K562 (cell line): Measurements from ENCODE around the gene PMPCB. TPM values are rescaled to one million over a fixed set of nuclear protein-coding genes. Genes with fewer than 3 reads are reported as not detected.
A peak's percentile ranks its signal among the peaks of the same experiment; 100 is the strongest.

Experiments used
- CSDE1 ChIP-seq, 2 experiments: fragments of 450-650 bp; IDR thresholded peaks; 2 replicates each; pipeline ENCODE4 v1.6.1; 2016; ENCODE audit warnings: mild to moderate bottlenecking in 1 of 2
- DDX20 ChIP-seq: fragments of 450-650 bp; IDR thresholded peaks from 2 replicates; pipeline ENCODE4 v1.6.1; 2016; ENCODE audit warnings: missing genetic modification characterization, low read depth, mild to moderate bottlenecking, missing compliant biosample characterization, moderate library complexity
- DIDO1 ChIP-seq: fragments of 450-650 bp; IDR thresholded peaks from 2 replicates; pipeline ENCODE4 v1.6.1; 2016; ENCODE audit warnings: low read depth, missing biosample characterization, missing genetic modification characterization
- FOXK2 ChIP-seq, 2 experiments: fragments of 450-650 bp; IDR thresholded peaks in 1 of 2; conservative IDR thresholded peaks in 1 of 2; 2 replicates each; pipeline ENCODE4 v1.6.1; 2016; ENCODE audit warnings: low read depth in 2 of 2, mild to moderate bottlenecking in 1 of 2
- HIVEP1 ChIP-seq: fragments of 250-450 bp; sonication (Bioruptor Pico); IDR thresholded peaks from 2 replicates; pipeline ENCODE4 v1.4.0; 2020; ENCODE audit warnings: mild to moderate bottlenecking
- MYBL2 ChIP-seq, 2 experiments: fragments of 450-650 bp in 1 of 2; sonication (generic) in 1 of 2; formaldehyde crosslinking in 1 of 2; IDR thresholded peaks; 2 replicates each; pipeline versions ENCODE4 v1.6.1 to v1.8.1; 2017 to 2022; ENCODE audit warnings: borderline replicate concordance in 1 of 2, inconsistent platforms in 1 of 2, low read depth in 1 of 2, mild to moderate bottlenecking in 1 of 2, missing genetic modification reagents in 1 of 2, moderate library complexity in 1 of 2
- NCOA2 ChIP-seq, 2 experiments: fragments of 450-650 bp; IDR thresholded peaks; 2 replicates each; pipeline ENCODE4 v1.6.1; 2018; ENCODE audit warnings: mild to moderate bottlenecking in 2 of 2, moderate library complexity in 1 of 2; ENCODE audit not compliant: partially characterized antibody in 2 of 2
- NCOR1 ChIP-seq: fragments of 450-650 bp; IDR thresholded peaks from 2 replicates; pipeline ENCODE4 v1.6.1; 2016; ENCODE audit warnings: mild to moderate bottlenecking, moderate library complexity
- NFRKB ChIP-seq: fragments of 450-650 bp; IDR thresholded peaks from 2 replicates; pipeline ENCODE4 v1.6.1; 2016; ENCODE audit warnings: low read depth
- PHB ChIP-seq: fragments of 250-450 bp; sonication (Bioruptor Pico); IDR thresholded peaks from 2 replicates; pipeline ENCODE4 v1.5.0; 2021
- POLR3G ChIP-seq: IDR thresholded peaks from 2 replicates; pipeline ENCODE4 v1.6.1; 2011; ENCODE audit not compliant: insufficient read length, insufficient replicate concordance; ENCODE audit errors: extremely low read depth
- SNIP1 ChIP-seq: fragments of 450-650 bp; IDR thresholded peaks from 2 replicates; pipeline ENCODE4 v1.7.1; 2017; ENCODE audit warnings: low read depth, mild to moderate bottlenecking
- TFAM ChIP-seq: fragments of 250-450 bp; sonication (Bioruptor Pico); conservative IDR thresholded peaks from 2 replicates; pipeline ENCODE4 v1.5.0; 2021; ENCODE audit warnings: mild to moderate bottlenecking, moderate library complexity
- TRIM28 ChIP-seq: fragments of 450-650 bp; IDR thresholded peaks from 2 replicates; pipeline ENCODE4 v1.6.1; 2017
- ZFP36 ChIP-seq: fragments of 150-350 bp; IDR thresholded peaks from 2 replicates; pipeline ENCODE4 v1.6.1; 2018; ENCODE audit warnings: low read length, low read depth; ENCODE audit not compliant: partially characterized antibody
- ZNF133 ChIP-seq: fragments of 250-450 bp; sonication (Bioruptor Pico); IDR thresholded peaks from 2 replicates; pipeline ENCODE4 v1.4.0; 2020; ENCODE audit warnings: mild to moderate bottlenecking
- ZNF184 ChIP-seq: sonication (generic); formaldehyde crosslinking; IDR thresholded peaks from 2 replicates; pipeline ENCODE4 v1.5.0; 2020; ENCODE audit warnings: missing genetic modification reagents
- ZNF239 ChIP-seq: fragments of 250-450 bp; sonication (Bioruptor Pico); IDR thresholded peaks from 2 replicates; pipeline ENCODE4 v1.4.0; 2020; ENCODE audit warnings: mild to moderate bottlenecking
- ZNF311 ChIP-seq: fragments of 250-450 bp; sonication (Bioruptor Pico); IDR thresholded peaks from 2 replicates; pipeline ENCODE4 v1.4.0; 2020; ENCODE audit warnings: mild to moderate bottlenecking, moderate library complexity
- ZNF644 ChIP-seq: fragments of 200-800 bp; sonication (Bioruptor generic); IDR thresholded peaks from 2 replicates; pipeline ENCODE4 v1.6.1; 2016; ENCODE audit warnings: low read depth, missing genetic modification characterization, missing compliant biosample characterization
- ZNF79 ChIP-seq: fragments of 250-450 bp; sonication (Bioruptor Pico); IDR thresholded peaks from 2 replicates; pipeline ENCODE4 v1.4.0; 2020; ENCODE audit warnings: low read depth, mild to moderate bottlenecking, moderate library complexity
- polyA plus RNA-seq, 8 experiments: library from polyadenylated mRNA; depleted of rRNA in 4 of 8; stranded (reverse) in 5 of 8; unstranded in 3 of 8; fragments of >200 nt; fragmentation: Nextera tagmentation in 2 of 8; fragmentation: Illumina TruSeq in 1 of 8; extraction: Ambion mirVana in 2 of 8; extraction: Trizol in 1 of 8; gene quantifications; 2 replicates each; pipeline versions ENCODE4 v1.2.1 to v1.2.3, GENCODE V29; 2011 to 2014; ENCODE audit warnings: inconsistent platforms in 1 of 8, missing spikeins in 1 of 8
- total RNA-seq, 7 experiments: library from RNA; depleted of rRNA in 6 of 7; stranded (reverse); fragments of >200 nt in 6 of 7; fragmentation: Illumina TruSeq in 2 of 7; extraction: Trizol in 2 of 7; gene quantifications; 2 replicates each; pipeline versions ENCODE4 v1.2.1 to v1.2.3, GENCODE V29; 2011 to 2021; ENCODE audit warnings: low replicate concordance in 1 of 7
- TF ChIP-seq, protein P1 (sequence below): fragments of 450-650 bp; formaldehyde crosslinking; IDR thresholded peaks from 2 replicates; pipeline ENCODE4 v1.4.0; 2020; ENCODE audit warnings: mild to moderate bottlenecking, moderate library complexity
- TF ChIP-seq, protein P2 (sequence below): sonication (generic); formaldehyde crosslinking; IDR thresholded peaks from 2 replicates; pipeline ENCODE4 v1.5.0; 2020; ENCODE audit warnings: missing genetic modification reagents
- TF ChIP-seq, protein P3 (sequence below): fragments of 450-650 bp; IDR thresholded peaks from 2 replicates; pipeline ENCODE4 v1.6.1; 2016; ENCODE audit warnings: antibody characterized with exemption
- TF ChIP-seq, protein P4 (sequence below): fragments of 450-650 bp; formaldehyde crosslinking; IDR thresholded peaks from 2 replicates; pipeline ENCODE4 v1.4.0; 2022; ENCODE audit warnings: mild to moderate bottlenecking, moderate library complexity

PMPCB gene
- total and polyA plus RNA-seq, 9 of the 15 experiments (the other 6 are each of a cell fraction or from before 2014, with no cell fraction given): 61.2 to 209 (median 105) TPM

DNA sequence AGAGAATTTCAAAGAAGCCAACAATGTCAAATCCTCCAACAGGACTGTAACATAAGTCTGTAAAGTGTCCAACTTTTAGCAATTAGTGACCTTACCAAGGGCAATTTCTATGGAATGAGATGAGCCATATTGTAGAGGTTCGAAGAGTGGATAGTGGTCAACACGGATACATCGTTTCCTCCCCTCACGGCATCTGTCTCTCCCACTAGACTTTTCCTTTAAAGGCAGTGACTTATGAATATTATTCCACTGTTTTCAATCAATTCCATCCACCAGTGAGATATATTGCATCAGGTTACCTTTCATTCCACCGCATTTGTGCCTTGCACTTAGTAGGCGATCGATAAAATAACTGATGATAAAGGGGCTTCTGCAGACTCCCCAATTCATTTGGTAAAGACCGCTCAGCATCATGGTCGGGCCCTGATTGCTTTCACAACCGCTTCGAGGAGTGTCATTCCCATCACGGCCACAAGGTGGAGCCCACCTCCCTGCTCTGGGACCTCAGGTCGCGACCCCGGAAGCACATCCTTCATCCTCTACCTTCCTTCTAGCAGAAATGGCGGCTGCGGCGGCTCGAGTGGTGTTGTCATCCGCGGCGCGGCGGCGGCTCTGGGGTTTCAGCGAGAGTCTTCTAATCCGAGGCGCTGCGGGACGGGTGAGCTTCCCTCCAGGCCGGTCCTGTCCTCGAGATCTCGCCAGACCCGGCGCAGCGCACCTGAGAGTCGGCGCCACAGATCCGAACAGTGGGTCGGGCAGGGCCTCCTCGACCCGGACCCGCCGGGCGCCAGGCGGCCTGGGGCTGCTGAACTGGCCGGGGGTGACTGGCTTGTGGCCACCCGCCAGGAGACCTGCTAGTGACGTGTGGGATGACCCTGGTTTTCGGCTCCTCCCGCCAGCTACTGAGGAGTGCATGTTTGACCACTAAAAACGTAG is at the start of gene PMPCB (continued):
- TF ChIP-seq ZNF644 (tag) (no peak; the same call in 1 of the 2 replicates), DDX20 (tag) (no peak), POLR3G (no peak), ZNF311 (CRISPR knock-in tag) (no peak), HIVEP1 (CRISPR knock-in tag) (no peak), MYBL2 (IDR thresholded peaks at IDR 0.05; ENCODE audit: low read depth) (no peak), MYBL2 (CRISPR knock-in tag; IDR thresholded peaks at IDR 0.05; ENCODE audit: borderline replicate concordance) (no peak), FOXK2 (conservative IDR thresholded peaks at IDR 0.05 in 1 of 2, IDR thresholded peaks at IDR 0.05 in 1 of 2; ENCODE audit: low read depth in 2 of 2) (peak; percentile 91 to 96), DIDO1 (tag) (peak; percentile 92), NCOR1 (peak; percentile 42), NCOA2 (IDR thresholded peaks at IDR 0.05; ENCODE audit: partially characterized antibody in 2 of 2) (no peak), TFAM (CRISPR knock-in tag) (no peak), ZFP36 (no peak), ZNF133 (CRISPR knock-in tag) (no peak), PHB (CRISPR knock-in tag) (no peak), ZNF184 (CRISPR knock-in tag) (no peak), NFRKB (peak; percentile 97), SNIP1 (no peak), TRIM28 (0 out of 2 replicates have a peak, but pooled peaks have one; percentile 41), ZNF239 (CRISPR knock-in tag) (peak; percentile 53), CSDE1 (IDR thresholded peaks at IDR 0.05) (0 out of 4 replicates have a peak, but pooled peaks of 1 of the 2 experiments have one; percentile 16), ZNF79 (CRISPR knock-in tag) (0 out of 2 replicates have a peak, but pooled peaks have one; percentile 60)
- TF ChIP-seq, protein P1, sequence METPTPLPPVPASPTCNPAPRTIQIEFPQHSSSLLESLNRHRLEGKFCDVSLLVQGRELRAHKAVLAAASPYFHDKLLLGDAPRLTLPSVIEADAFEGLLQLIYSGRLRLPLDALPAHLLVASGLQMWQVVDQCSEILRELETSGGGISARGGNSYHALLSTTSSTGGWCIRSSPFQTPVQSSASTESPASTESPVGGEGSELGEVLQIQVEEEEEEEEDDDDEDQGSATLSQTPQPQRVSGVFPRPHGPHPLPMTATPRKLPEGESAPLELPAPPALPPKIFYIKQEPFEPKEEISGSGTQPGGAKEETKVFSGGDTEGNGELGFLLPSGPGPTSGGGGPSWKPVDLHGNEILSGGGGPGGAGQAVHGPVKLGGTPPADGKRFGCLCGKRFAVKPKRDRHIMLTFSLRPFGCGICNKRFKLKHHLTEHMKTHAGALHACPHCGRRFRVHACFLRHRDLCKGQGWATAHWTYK (CRISPR knock-in tag): peak; percentile 86; the same call in 1 of the 2 replicates
- TF ChIP-seq, protein P2, sequence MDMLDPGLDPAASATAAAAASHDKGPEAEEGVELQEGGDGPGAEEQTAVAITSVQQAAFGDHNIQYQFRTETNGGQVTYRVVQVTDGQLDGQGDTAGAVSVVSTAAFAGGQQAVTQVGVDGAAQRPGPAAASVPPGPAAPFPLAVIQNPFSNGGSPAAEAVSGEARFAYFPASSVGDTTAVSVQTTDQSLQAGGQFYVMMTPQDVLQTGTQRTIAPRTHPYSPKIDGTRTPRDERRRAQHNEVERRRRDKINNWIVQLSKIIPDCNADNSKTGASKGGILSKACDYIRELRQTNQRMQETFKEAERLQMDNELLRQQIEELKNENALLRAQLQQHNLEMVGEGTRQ (CRISPR knock-in tag): no peak; the same call in 1 of the 2 replicates
- TF ChIP-seq, protein P3, sequence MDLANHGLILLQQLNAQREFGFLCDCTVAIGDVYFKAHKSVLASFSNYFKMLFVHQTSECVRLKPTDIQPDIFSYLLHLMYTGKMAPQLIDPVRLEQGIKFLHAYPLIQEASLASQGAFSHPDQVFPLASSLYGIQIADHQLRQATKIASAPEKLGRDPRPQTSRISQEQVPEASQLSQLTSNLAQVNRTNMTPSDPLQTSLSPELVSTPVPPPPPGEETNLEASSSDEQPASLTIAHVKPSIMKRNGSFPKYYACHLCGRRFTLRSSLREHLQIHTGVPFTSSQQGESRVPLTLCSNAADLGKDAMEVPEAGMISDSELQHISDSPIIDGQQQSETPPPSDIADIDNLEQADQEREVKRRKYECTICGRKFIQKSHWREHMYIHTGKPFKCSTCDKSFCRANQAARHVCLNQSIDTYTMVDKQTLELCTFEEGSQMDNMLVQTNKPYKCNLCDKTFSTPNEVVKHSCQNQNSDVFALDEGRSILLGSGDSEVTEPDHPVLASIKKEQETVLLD: no peak
- TF ChIP-seq, protein P4, sequence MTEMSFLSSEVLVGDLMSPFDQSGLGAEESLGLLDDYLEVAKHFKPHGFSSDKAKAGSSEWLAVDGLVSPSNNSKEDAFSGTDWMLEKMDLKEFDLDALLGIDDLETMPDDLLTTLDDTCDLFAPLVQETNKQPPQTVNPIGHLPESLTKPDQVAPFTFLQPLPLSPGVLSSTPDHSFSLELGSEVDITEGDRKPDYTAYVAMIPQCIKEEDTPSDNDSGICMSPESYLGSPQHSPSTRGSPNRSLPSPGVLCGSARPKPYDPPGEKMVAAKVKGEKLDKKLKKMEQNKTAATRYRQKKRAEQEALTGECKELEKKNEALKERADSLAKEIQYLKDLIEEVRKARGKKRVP (CRISPR knock-in tag): 0 out of 2 replicates have a peak, but pooled peaks have one; percentile 39
